Upper lobe of left lung (tissue), 6 donors: ENCODE results near the gene PKLR. TPM values are rescaled to one million over a fixed set of nuclear protein-coding genes. Genes with fewer than 3 reads are reported as not detected.
A peak's percentile ranks its signal among the peaks of the same experiment; 100 is the strongest.

Experiments
- ATAC-seq, 2 donors: fragments of 200-7000 bp; cut with Tn5 transposase; one replicate each; pipeline ENCODE4 v1.9.1; 2022; ENCODE audit warnings: mild to moderate bottlenecking in 2 of 2, moderate library complexity in 2 of 2; ENCODE audit not compliant: low FRiP score in 2 of 2
- DNase-seq, 2 donors: peaks; one replicate each; pipeline ENCODE4 v3.0.0-alpha.2; 2019 to 2020
- H3K27ac ChIP-seq, 4 donors: fragments of 200-600 bp; sonication (generic); one replicate each; pipeline ENCODE4 v1.5.1; 2016 to 2019
- H3K27me3 ChIP-seq, 4 donors: fragments of 200-600 bp; sonication (generic); one replicate each; pipeline ENCODE4 v1.5.1; 2017 to 2019
- H3K36me3 ChIP-seq, 4 donors: fragments of 200-600 bp; sonication (generic); one replicate each; pipeline ENCODE4 v1.5.1; 2016 to 2019
- H3K4me1 ChIP-seq, 4 donors: fragments of 200-600 bp; sonication (generic); one replicate each; pipeline ENCODE4 v1.5.1; 2018 to 2019
- H3K4me3 ChIP-seq, 4 donors: fragments of 200-600 bp; sonication (generic); one replicate each; pipeline ENCODE4 v1.5.1; 2017 to 2019; ENCODE audit warnings: mild to moderate bottlenecking in 2 of 4, moderate library complexity in 1 of 4
- H3K9me3 ChIP-seq, 4 donors: fragments of 200-600 bp; sonication (generic); one replicate each; pipeline ENCODE4 v1.5.1; 2018 to 2019
- CTCF ChIP-seq, 6 experiments: fragments of 450-650 bp in 4 of 6; fragments of 200-600 bp in 2 of 6; sonication (generic) in 2 of 6; IDR thresholded peaks; one replicate each; pipeline ENCODE4 v1.5.1; 2016 to 2019; ENCODE audit warnings: antibody characterized with exemption in 6 of 6
- EP300 ChIP-seq, 4 donors: sonication (generic); formaldehyde crosslinking; IDR thresholded peaks; one replicate each; pipeline ENCODE4 v1.5.1; 2017; ENCODE audit warnings: antibody characterized with exemption in 4 of 4, control low read depth in 2 of 4
- POLR2A ChIP-seq, 4 donors: fragments of 450-650 bp; IDR thresholded peaks; one replicate each; pipeline ENCODE4 v1.5.1; 2016 to 2017; ENCODE audit warnings: antibody characterized with exemption in 4 of 4, mild to moderate bottlenecking in 2 of 4
- POLR2AphosphoS5 ChIP-seq, 2 donors: sonication (generic); formaldehyde crosslinking; IDR thresholded peaks; one replicate each; pipeline ENCODE4 v1.5.1; 2017; ENCODE audit warnings: antibody characterized with exemption in 2 of 2
- WGBS, 2 donors: methylation state at CpG; one replicate each; pipeline ENCODE4 v1.1.5; 2017 to 2018; 5-methylcytosine and 5-hydroxymethylcytosine counted together
- total RNA-seq, 6 donors: library from RNA; depleted of rRNA in 4 of 6; stranded (reverse); fragments of >200 nt in 4 of 6; gene quantifications; one replicate each; pipeline versions ENCODE4 v1.1.0 to v1.2.1, GENCODE V29; 2016 to 2021
- donor health status: DM: no; HTN: no; CAD: no; lungs with moderate emphysema.
- donor health status: DM: no; HTN: yes; CAD: no; lungs with severe emphysema.

The PKLR gene
- total RNA-seq, 6 donors from 2014 or later = 0.14 to 0.17 TPM; not detected in 4

- H3K27me3 ChIP-seq = no peaks in the 10 kb centered on the region
- WGBS, 2 donors = 7% methylated on average over 27 to 37 of the region's 44 CpGs
- peaks cover 23 to 34% (median 30%) of the 10 kb centered on the region in 4 donors for H3K36me3 ChIP-seq
- H3K27ac ChIP-seq = peak overlapping the region; percentile 94 to 99 (median 97)
- no peaks in the 10 kb centered on the region for H3K9me3 ChIP-seq
- H3K4me1 ChIP-seq = peaks cover 19 to 39% (median 23%) of the 10 kb centered on the region in 4 donors
- ATAC-seq = peak; percentile 5 to 68
- TF ChIP-seq CTCF (IDR thresholded peaks at IDR 0.05) (no peak), POLR2AphosphoS5 (IDR thresholded peaks at IDR 0.05) (no peak), POLR2A (IDR thresholded peaks at IDR 0.05) (no peak), EP300 (IDR thresholded peaks at IDR 0.05) (no peak)
- DNase-seq = no peak
- H3K4me3 ChIP-seq = peak overlapping the region; percentile 64 to 99 (median 88)
Observed at GRCh38 chr1:155272466-155273342, 28.5 kb downstream of the PKLR start.

GRCh38 chr1:155269381-155269780 is 31.9 kb downstream of the PKLR start:
- no peaks in the 10 kb centered on the region for H3K9me3 ChIP-seq
- WGBS, 2 donors = 95 to 96% methylated on average over 16 to 21 of the region's 21 CpGs
- H3K4me1 ChIP-seq = peaks cover 16 to 29% (median 19%) of the 10 kb centered on the region in 4 donors
- TF ChIP-seq POLR2A (IDR thresholded peaks at IDR 0.05) = no peak
- TF ChIP-seq EP300 (IDR thresholded peaks at IDR 0.05) = no peak
- no peak for TF ChIP-seq CTCF (IDR thresholded peaks at IDR 0.05)
- TF ChIP-seq POLR2AphosphoS5 (IDR thresholded peaks at IDR 0.05) = no peak
- no peak overlapping the region for H3K27ac ChIP-seq
- H3K27me3 ChIP-seq = no peaks in the 10 kb centered on the region
- no peak overlapping the region for H3K4me3 ChIP-seq
- DNase-seq = peak in 1 of 2 donors; percentile 36
- ATAC-seq = no peak
- peaks cover 39 to 67% (median 63%) of the 10 kb centered on the region in 4 donors for H3K36me3 ChIP-seq

- Histone ChIP-seq H3K36me3 (peaks cover 42 to 74% (median 70%) of the 10 kb centered on the region in 4 donors), H3K27me3 (no peaks in the 10 kb centered on the region), H3K4me1 (peaks cover 12 to 25% (median 15%) of the 10 kb centered on the region in 4 donors), H3K27ac (no peak overlapping the region), H3K4me3 (no peak overlapping the region), H3K9me3 (no peaks in the 10 kb centered on the region)
- no peak for ATAC-seq
- 90 to 94% methylated on average over 18 to 21 of the region's 21 CpGs for WGBS, 2 donors
- peak in 1 of 2 donors; percentile 53 for DNase-seq
- TF ChIP-seq POLR2A (IDR thresholded peaks at IDR 0.05) = no peak
- TF ChIP-seq POLR2AphosphoS5 (IDR thresholded peaks at IDR 0.05) = no peak
- no peak for TF ChIP-seq CTCF (IDR thresholded peaks at IDR 0.05)
- TF ChIP-seq EP300 (IDR thresholded peaks at IDR 0.05) = no peak
Observed at GRCh38 chr1:155268630-155269029, 32.6 kb downstream of the PKLR start.

- no peak overlapping the region for H3K4me3 ChIP-seq
- 97 to 100% methylated on average over 2 of the region's 2 CpGs for WGBS, 2 donors
Observed at GRCh38 chr1:155267373-155267772, 33.9 kb downstream of the PKLR start.

More at GRCh38 chr1:155267373-155267772, 33.9 kb downstream of the PKLR start:
- no peak overlapping the region for H3K27ac ChIP-seq
- TF ChIP-seq CTCF (IDR thresholded peaks at IDR 0.05) (no peak), POLR2AphosphoS5 (IDR thresholded peaks at IDR 0.05) (no peak), POLR2A (IDR thresholded peaks at IDR 0.05) (no peak), EP300 (IDR thresholded peaks at IDR 0.05) (no peak)
- no peak for DNase-seq
- H3K36me3 ChIP-seq = peaks cover 43 to 83% (median 76%) of the 10 kb centered on the region in 4 donors
- no peaks in the 10 kb centered on the region for H3K27me3 ChIP-seq
- peaks cover 14 to 23% (median 17%) of the 10 kb centered on the region in 4 donors for H3K4me1 ChIP-seq
- no peak for ATAC-seq
- no peaks in the 10 kb centered on the region for H3K9me3 ChIP-seq
